Right lobe of liver (tissue), 4 donors: ENCODE results near the gene TTC17.

Experiments used
- CTCF ChIP-seq, 4 donors: fragments of 200-600 bp in 3 of 4; fragments of 450-650 bp in 1 of 4; IDR thresholded peaks; one replicate each; pipeline versions ENCODE4 v1.5.1 to v1.8.0; 2016 to 2022; ENCODE audit warnings: antibody characterized with exemption in 4 of 4, mild to moderate bottlenecking in 2 of 4
- POLR2A ChIP-seq: fragments of 450-650 bp; IDR thresholded peaks from one replicate; pipeline ENCODE4 v1.6.1; 2017; ENCODE audit warnings: antibody characterized with exemption, mild to moderate bottlenecking
- donor health status: DM: no; HTN: no; CAD: no.
- donor health status: DM: no; HTN: no; CAD: no.
- donor health status: DM: no; HTN: yes; CAD: no.

GRCh38 chr11:43315966-43316365 lies 42.8 kb upstream of the TTC17 start:
- TF ChIP-seq CTCF (IDR thresholded peaks at IDR 0.05) (no peak), POLR2A (no peak)
